ENCODE data around the gene ANKDD1A. TPM values are rescaled to one million over a fixed set of nuclear protein-coding genes. Genes with fewer than 3 reads are reported as not detected.
A peak's percentile ranks its signal among the peaks of the same experiment; 100 is the strongest.

Gene ANKDD1A
- total RNA-seq, 2 donors from 2014 or later, result 17.1 to 25.1 TPM

GRCh38 chr15:64944961-64945360 is 33.3 kb downstream of the ANKDD1A start:
- no peak for DNase-seq (ENCODE audit: low spot score)
- intact Hi-C loops (cut with DNase I), result no loop called here

- intact Hi-C loops (cut with DNase I), result no loop called here
- DNase-seq (ENCODE audit: low spot score), result no peak
Measured at GRCh38 chr15:64947211-64947610, 35.5 kb downstream of the ANKDD1A start.

- DNase-seq (ENCODE audit: low spot score), result no peak
- intact Hi-C loops (cut with DNase I), result no loop called here
Measured at GRCh38 chr15:64948916-64949315, 37.2 kb downstream of the ANKDD1A start.

DNA sequence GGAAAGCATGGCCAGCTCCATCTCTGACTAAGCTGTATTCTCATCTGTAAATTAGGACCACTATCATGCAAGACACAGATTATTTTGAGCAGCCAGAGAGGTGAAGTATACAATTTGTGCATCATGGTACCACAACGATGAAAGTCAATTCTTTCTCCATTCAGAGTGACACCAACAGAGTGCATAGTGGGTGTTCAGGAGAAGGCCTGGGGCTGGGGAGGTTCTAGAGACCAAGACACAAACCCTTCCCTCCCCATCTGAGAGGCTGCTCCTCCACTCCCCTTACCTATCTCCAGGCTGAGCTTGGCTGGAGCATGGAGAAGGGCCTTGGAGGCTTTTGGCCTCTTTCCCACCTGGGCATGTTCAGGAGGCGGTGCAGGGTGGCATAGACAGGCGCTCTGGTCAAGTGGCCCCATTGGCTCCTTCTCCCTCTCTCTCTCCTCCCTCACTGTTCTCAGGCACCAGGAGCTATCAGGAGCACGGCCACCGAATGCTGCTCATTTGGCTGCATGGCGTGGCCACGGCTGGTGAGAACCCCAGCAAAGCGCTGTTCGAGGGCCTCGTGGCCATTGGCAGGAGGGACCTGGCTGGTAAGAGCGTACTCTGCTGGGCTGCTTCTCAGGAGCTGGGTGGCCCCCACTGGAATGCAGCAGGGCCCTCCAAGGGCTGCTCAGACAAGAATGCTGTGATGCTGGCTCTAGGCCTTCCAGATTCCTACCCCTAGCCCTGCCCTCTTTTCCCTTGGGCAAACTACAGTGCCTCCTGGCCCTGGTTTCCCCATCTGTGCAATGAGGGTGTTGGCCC is 37.9 kb downstream of the ANKDD1A start:
- intact Hi-C loops (cut with DNase I), result no loop called here
- no peak for DNase-seq (ENCODE audit: low spot score)

DNA sequence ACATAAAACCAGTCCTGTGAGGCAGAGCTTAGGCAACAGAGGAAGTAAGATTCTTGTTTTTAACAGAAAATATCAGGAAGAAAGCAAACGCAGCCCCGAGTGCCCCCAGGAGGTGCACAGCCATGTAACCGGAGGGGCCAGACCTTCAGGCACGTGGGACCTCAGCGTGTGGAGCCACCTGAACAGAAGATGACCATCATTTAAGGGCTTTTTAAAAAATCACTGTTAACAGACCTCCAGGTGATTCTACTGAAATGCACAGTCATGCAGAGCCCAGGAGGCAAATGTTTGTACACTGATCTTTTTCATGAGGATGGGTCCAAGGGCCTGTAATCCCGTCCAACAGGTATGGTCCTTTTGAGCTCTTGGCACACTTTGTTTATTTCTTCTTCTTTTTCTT is 39.2 kb downstream of the ANKDD1A start:
- intact Hi-C loops (cut with DNase I), result no loop called here
- no peak for DNase-seq (ENCODE audit: low spot score)

- no peak for DNase-seq (ENCODE audit: low spot score)
- intact Hi-C loops (cut with DNase I), result no loop called here
Measured at GRCh38 chr15:64951777-64952418, 40.2 kb downstream of the ANKDD1A start.

GRCh38 chr15:64954395-64954794 is 42.7 kb downstream of the ANKDD1A start:
- intact Hi-C loops (cut with DNase I), result no loop called here
- no peak for DNase-seq (ENCODE audit: low spot score)

DNA sequence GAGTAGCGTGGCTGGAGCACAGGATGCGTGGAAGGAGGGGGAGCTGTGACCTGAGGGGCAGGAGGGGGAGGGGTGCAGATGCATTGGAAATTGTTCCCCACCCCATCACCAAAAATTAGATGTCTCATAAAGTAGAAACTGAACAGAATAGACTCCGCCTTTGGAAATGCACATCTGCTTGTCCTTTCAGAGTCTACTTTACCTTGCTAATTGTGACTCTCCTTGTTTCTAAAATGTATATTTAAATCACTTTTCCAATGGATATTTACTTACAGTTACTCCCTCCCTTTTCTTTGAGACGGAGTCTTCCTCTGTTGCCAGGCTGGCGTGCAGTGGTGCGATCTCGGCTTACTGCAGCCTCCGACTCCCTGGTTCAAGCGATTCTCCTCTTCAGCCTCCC is 47.4 kb downstream of the ANKDD1A start:
- DNase-seq (ENCODE audit: low spot score), result no peak
- intact Hi-C loops (cut with DNase I), result no loop called here

GRCh38 chr15:64960153-64960552 is 48.5 kb downstream of the ANKDD1A start:
- DNase-seq (ENCODE audit: low spot score), result no peak
- intact Hi-C loops (cut with DNase I), result no loop called here

- intact Hi-C loops (cut with DNase I), result loop anchor here in 1 of 2 donors (1.0 kb wide), 1 partner anchor 23 kb away; no protein-coding TSS in a partner anchor
- no peak for DNase-seq (ENCODE audit: low spot score)
Measured at GRCh38 chr15:64961013-64961412, 49.3 kb downstream of the ANKDD1A start.

GRCh38 chr15:64969401-64969800 is 57.7 kb downstream of the ANKDD1A start:
- intact Hi-C loops (cut with DNase I), result no loop called here
- no peak for DNase-seq (ENCODE audit: low spot score)

- intact Hi-C loops (cut with DNase I), result no loop called here
- DNase-seq (ENCODE audit: low spot score), result no peak
Measured at GRCh38 chr15:64970698-64971097, 59.0 kb downstream of the ANKDD1A start.

GRCh38 chr15:64975390-64975789 is 63.7 kb downstream of the ANKDD1A start:
- DNase-seq (ENCODE audit: low spot score), result no peak
- intact Hi-C loops (cut with DNase I), result no loop called here

GRCh38 chr15:64979252-64979710 is 67.6 kb downstream of the ANKDD1A start:
- intact Hi-C loops (cut with DNase I), result no loop called here
- DNase-seq (ENCODE audit: low spot score), result no peak

DNA sequence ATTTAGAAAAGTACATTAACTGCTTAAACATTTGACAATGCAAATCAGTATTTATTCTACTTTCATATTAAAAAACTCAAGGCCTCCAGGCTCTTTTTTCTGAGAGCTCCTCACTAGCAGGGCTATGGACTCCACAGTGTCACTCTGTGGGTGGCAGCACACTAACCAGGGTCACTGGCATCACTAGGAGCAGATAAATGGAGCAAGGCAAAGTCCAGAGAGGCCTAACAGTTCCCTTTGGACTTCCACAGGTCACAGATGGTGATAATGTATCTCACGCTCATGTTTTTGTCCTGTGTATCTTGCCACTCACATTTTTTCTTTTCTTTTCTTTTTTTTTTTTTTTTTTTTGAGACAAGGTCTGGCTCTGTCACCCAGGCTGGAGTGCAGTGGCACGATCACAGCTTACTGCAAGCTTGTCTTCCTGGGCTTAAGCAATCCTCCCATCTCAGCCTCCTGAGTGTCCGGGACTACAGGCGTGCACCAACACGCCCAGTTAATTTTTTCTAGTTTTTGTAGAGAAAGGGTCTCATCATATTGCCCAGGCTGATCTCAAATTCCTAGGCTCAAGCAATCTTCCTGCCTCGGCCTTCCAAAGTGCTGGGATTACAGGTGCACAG is 70.2 kb downstream of the ANKDD1A start:
- no peak for DNase-seq (ENCODE audit: low spot score)
- intact Hi-C loops (cut with DNase I), result no loop called here

DNA sequence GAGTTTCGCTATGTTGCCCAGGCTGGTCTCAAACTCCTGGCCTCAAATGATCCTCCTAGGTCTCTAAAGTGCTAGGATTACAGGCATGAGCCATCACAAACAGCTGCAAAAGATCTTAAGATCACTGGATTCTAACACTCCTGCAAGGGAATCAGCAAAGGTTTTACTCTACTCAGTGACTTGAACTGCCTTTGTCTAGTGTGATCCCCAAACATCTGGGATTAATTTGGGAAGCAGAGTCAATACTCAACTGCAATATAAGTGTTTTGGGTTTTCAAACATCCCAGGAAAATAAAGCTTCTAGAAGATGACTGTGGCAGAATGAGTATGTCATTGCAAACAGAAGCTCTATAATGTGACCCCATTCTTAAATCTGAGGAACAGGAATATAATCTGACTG is 70.8 kb downstream of the ANKDD1A start:
- no peak for DNase-seq (ENCODE audit: low spot score)
- intact Hi-C loops (cut with DNase I), result no loop called here

DNA sequence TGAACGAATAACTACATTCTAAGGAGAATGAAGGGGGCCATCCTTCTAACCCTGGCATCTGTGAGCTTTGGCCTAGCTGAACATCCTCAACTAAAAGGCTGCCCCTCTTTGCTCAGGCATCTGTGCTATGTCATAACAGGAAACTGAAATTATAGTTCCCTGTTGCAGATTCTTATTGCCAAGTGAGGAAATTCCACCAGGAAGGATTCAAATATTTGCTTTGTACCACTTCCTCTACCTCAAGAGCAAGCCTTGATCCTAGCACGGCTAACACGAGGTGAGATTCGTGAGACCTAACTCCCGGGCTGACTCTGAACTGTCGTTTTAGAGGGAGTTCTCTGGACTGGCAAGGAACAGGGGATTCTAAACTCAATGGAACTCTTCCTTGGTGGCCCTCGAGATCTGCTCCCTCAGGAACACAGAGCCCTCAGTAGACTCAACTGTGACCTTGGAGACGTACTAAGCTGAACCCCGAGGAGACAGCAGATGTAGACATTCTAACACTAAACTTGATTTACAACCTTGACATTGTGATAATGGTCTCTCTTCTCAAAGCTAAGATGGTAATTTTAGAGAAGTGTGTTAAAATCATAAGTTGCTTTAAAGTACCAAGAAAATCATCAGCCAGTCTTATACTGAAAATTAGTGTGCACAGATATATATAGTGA is 73.8 kb downstream of the ANKDD1A start:
- intact Hi-C loops (cut with DNase I), result no loop called here
- DNase-seq (ENCODE audit: low spot score), result no peak

DNA sequence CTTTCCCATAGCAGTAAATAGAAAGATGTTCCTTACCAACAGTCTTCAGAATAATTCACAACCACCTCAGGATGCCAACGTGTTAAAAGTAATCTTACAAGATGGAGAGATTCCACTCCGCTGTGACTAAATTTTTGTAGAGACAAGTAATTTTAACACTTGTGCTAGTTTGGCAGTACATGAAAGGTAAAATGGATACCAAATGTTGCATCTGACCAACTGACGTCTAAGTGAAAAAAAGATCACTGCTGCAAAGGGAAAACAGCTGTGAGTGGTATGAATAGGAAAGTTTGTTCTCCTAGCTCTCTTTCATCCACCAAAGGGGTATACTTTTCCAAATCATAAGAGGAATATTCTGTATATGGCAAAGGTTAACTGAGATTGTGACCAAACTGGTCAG is 75.4 kb downstream of the ANKDD1A start:
- intact Hi-C loops (cut with DNase I), result no loop called here
- DNase-seq (ENCODE audit: low spot score), result no peak

GRCh38 chr15:64989416-64990167 is 77.9 kb downstream of the ANKDD1A start, which contains the start of gene SPG21:
Gene SPG21 (minus strand): TSS chr15:64989914. CDS start chr15:64983569, 6,345 bp downstream.
- intact Hi-C loops (cut with DNase I), result no loop called here
- DNase-seq (ENCODE audit: low spot score), result peak; percentile 98
